ENCODE measurements around the gene PTCD1. TPM values are rescaled to one million over a fixed set of nuclear protein-coding genes. Genes with fewer than 3 reads are reported as not detected.

PTCD1 gene
- total RNA-seq, 1 donor from 2014 or later = 2.6 TPM

GRCh38 chr7:99394188-99394502, 44.5 kb downstream of the PTCD1 start:
- Histone ChIP-seq H3K27ac (no peak overlapping the region), H3K36me3 (peaks cover 42 to 76% of the 10 kb centered on the region in 2 donors), H3K4me1 (peaks cover 8 to 11% of the 10 kb centered on the region in 2 donors), H3K4me3 (peak overlapping the region in 1 of 2 donors; percentile 80), H3K27me3 (no peaks in the 10 kb centered on the region), H3K9me3 (no peaks in the 10 kb centered on the region)
- TF ChIP-seq CTCF (IDR thresholded peaks at IDR 0.05) = no peak
- no peak for DNase-seq (ENCODE audit: low spot score in 2 of 2)
- intact Hi-C loops (cut with DNase I) = no loop called here

GRCh38 chr7:99393355-99394187, 45.0 kb downstream of the PTCD1 start:
- Histone ChIP-seq H3K36me3 (peaks cover 42 to 76% of the 10 kb centered on the region in 2 donors), H3K9me3 (no peaks in the 10 kb centered on the region), H3K4me1 (peaks cover 8 to 11% of the 10 kb centered on the region in 2 donors), H3K4me3 (peak overlapping the region; percentile 62 to 80), H3K27ac (peak overlapping the region; percentile 73 to 83), H3K27me3 (no peaks in the 10 kb centered on the region)
- DNase-seq (ENCODE audit: low spot score in 2 of 2) = peak in 1 of 2 donors; percentile 76
- intact Hi-C loops (cut with DNase I) = loop anchor here (1.0 kb wide), 1 partner anchor 16 kb away; no protein-coding TSS in a partner anchor
- no peak for TF ChIP-seq CTCF (IDR thresholded peaks at IDR 0.05)

GRCh38 chr7:99392659-99393354, 45.8 kb downstream of the PTCD1 start:
- TF ChIP-seq CTCF (IDR thresholded peaks at IDR 0.05) = no peak
- peak in 1 of 2 donors; percentile 89 for DNase-seq (ENCODE audit: low spot score in 2 of 2)
- Histone ChIP-seq H3K27me3 (no peaks in the 10 kb centered on the region), H3K36me3 (peaks cover 50 to 76% of the 10 kb centered on the region in 2 donors), H3K4me3 (peak overlapping the region; percentile 62 to 80), H3K27ac (peak overlapping the region; percentile 73 to 83), H3K9me3 (no peaks in the 10 kb centered on the region), H3K4me1 (peaks cover 8 to 11% of the 10 kb centered on the region in 2 donors)
- intact Hi-C loops (cut with DNase I) = loop anchor here (1.0 kb wide), 1 partner anchor 16 kb away; no protein-coding TSS in a partner anchor

- Histone ChIP-seq H3K36me3 (peaks cover 50 to 72% of the 10 kb centered on the region in 2 donors), H3K27ac (peak overlapping the region; percentile 73 to 83), H3K27me3 (no peaks in the 10 kb centered on the region), H3K4me1 (peaks cover 8 to 11% of the 10 kb centered on the region in 2 donors), H3K9me3 (no peaks in the 10 kb centered on the region), H3K4me3 (peak overlapping the region; percentile 62 to 80)
- intact Hi-C loops (cut with DNase I) = no loop called here
- DNase-seq (ENCODE audit: low spot score in 2 of 2) = no peak
- TF ChIP-seq CTCF (IDR thresholded peaks at IDR 0.05) = no peak
These were observed 46.6 kb downstream of the PTCD1 start for GRCh38 chr7:99392046-99392445.

- Histone ChIP-seq H3K27ac (no peak overlapping the region), H3K4me1 (peaks cover 8 to 11% of the 10 kb centered on the region in 2 donors), H3K27me3 (no peaks in the 10 kb centered on the region), H3K36me3 (peaks cover 54 to 68% of the 10 kb centered on the region in 2 donors), H3K9me3 (no peaks in the 10 kb centered on the region), H3K4me3 (no peak overlapping the region)
- DNase-seq (ENCODE audit: low spot score in 2 of 2) = no peak
- no peak for TF ChIP-seq CTCF (IDR thresholded peaks at IDR 0.05)
- intact Hi-C loops (cut with DNase I) = no loop called here
These were observed 47.5 kb downstream of the PTCD1 start for GRCh38 chr7:99390941-99391602.

All from ascending aorta (tissue), 2 donors.